GM21515 (cell line): ENCODE data around the gene LMAN2L.

Source experiments
- ATAC-seq: cut with Tn5 transposase; IDR thresholded peaks from one replicate; pipeline ENCODE4 v1.9.1; 2021; ENCODE audit not compliant: unreplicated experiment

Gene LMAN2L

DNA sequence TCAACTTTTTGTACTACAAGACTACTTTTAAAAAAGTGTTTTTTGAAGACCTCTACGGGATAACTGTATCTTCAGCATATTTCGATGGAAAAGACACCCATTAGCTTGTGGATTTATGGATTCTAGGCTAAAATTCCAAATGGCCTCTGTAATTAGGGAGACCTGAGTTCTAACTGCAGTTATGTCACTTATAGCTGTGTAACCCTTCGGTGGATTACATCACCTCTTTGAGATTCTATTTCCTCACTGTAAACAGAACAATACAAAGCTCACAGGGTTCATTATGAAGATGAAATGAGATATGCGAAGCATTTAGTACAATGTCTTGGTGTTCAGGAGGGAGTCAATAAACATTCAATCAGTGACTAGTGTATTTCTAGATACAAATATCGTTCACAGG is 24.2 kb downstream of the LMAN2L start:
- no peak for ATAC-seq

DNA sequence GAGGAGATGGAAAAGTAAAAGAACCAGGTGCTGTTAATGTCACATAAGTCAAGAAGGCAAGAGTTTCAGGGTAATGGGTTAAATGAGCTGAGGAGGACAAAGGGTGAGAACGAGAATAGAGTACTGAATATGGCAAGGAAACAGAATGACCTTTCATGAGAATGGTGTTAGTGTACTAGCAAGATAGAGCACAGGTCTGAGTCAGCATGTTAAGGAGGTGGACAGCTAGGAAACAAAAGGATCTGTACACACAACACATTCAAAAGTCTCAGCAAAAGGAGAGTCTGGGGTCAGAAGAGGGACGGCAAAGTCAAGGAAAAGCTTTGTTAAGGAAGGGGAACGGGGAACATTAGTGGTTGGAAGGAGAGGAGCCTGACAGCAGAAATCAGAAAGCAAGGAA is 28.9 kb downstream of the LMAN2L start:
- no peak for ATAC-seq

DNA sequence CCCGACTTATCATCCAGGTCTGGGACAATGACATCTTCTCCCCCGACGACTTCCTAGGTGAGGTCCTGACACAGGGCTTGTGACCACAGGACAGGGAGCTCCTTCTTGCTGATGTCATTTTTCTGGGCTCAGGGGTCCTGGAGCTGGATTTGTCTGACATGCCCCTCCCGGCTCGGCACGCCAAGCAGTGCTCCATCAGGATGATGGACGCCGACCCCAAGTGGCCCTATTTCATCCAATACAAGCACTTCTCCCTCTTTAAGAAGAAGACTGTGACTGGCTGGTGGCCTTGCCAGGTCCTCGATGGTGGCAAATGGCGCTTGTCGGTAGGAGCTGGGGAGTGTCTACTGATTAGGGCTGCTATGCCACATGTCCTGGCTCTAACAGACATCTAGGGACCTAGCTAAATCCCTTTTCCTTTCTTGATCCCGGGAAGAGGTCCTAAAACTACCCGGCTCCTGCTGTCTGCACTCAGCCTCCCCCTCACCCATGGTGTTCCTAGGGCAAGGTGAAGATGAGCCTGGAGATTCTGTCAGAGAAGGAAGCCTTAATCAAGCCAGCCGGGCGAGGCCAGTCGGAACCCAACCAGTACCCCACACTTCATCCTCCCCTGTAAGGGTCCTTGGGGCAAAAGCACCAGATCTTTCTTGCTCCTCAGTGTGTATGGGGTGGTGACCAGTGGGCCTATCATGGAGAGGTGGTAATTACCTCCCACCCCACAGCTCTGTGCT is 36.7 kb downstream of the LMAN2L start:
- ATAC-seq = no peak

DNA sequence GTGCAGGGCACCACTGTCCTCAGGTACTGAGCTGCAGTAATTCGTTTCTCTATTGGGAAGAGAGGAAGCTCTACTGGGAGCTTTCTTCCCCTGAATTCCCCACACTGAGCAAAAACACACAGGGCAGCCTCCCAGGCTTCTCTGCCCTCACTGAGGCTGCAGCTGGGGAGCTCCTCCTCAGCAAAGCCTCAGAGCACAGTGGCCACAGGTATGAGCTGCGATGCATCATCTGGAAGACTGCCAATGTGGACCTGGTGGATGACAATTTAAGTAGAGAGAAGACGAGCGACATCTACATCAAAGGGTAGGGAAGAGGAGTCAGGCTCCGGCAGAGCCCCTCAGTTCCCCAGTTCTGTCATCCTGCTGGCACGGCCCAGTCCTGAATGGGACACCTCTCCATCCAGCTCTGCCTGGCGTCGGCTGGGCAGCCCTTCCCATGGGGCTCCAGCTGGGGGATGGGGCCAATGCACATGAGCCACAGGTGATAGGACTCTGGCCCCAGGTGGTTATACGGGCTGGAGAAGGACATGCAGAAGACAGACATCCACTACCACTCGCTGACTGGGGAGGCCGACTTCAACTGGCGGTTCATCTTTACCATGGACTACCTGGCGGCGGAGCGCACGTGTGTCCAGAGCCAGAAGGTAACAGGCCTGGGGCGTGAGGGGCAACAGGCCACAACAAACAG is 37.6 kb downstream of the LMAN2L start:
- ATAC-seq = no peak

DNA sequence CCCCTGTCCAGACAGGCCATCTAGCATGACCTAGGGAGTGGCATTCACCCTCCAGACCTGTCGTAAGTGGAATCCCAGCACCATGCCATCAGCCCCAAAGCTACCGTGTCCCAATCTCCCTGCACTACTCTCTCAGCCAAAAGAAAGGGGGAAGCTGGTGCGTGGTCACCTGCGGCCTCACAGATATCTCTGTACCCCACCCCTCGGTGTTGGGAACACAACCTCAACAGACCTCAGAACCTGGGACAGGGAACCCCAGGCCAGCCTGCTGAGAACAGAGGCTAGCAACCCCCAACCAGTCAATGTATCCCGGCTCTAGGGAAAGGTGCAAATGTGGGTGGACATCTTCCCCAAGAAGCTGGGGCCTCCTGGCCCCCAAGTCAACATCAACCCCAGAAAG is 38.2 kb downstream of the LMAN2L start:
- no peak for ATAC-seq

DNA sequence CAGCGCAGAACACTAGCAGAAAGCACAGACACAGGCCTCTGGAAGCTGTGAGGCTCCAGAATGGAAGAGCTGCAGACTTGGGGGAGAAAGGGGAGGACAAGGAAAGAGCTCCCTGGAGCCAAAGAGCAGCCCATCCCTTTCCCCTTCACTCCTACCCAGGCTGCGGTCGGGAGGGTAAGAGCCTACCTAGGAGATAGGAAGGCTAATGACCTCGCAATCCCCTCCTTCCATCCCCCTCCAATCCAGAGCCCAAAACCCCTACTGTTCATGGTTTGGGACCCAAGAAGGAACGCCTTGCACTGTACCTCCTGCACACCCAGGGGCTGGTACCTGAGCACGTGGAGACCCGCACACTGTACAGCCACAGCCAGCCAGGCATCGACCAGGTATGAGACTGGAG is 39.8 kb downstream of the LMAN2L start:
- no peak for ATAC-seq

DNA sequence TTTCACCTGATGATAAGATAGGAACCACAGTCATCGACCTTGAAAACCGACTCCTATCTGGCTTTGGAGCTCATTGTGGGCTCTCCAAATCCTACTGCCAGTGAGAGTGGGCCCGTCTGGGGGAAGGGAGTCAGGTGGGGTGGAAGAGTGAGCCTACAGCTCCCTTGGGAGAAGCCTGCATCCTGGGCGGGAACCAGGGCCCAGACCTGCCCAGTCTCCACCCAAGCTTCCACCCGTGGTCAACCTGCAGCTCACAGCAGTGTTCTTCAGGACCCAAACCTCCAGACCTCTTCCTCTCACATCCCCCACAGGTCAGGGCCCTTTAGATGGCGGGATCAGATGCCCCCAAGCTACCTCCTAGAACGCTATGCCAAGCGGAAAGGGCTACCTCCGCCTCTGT is 40.2 kb downstream of the LMAN2L start:
- no peak for ATAC-seq

DNA sequence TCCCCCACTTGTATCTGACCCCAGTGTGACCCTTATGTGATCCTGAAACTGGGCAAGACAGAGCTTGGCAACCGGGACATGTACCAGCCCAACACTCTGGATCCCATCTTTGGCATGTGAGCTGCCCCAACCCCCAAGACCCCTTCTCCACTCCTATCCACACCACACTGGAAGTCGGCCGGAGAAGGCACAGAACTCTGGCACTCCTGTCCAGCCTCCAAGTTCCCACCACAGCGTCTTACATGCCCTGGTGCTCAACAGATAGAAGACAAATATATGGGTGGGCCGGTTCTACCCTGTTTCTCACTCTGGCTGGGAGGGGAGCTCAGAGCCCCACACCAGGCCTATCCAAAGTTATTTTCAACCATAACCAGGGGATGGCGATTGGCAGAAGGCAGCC is 40.8 kb downstream of the LMAN2L start:
- ATAC-seq = no peak

DNA sequence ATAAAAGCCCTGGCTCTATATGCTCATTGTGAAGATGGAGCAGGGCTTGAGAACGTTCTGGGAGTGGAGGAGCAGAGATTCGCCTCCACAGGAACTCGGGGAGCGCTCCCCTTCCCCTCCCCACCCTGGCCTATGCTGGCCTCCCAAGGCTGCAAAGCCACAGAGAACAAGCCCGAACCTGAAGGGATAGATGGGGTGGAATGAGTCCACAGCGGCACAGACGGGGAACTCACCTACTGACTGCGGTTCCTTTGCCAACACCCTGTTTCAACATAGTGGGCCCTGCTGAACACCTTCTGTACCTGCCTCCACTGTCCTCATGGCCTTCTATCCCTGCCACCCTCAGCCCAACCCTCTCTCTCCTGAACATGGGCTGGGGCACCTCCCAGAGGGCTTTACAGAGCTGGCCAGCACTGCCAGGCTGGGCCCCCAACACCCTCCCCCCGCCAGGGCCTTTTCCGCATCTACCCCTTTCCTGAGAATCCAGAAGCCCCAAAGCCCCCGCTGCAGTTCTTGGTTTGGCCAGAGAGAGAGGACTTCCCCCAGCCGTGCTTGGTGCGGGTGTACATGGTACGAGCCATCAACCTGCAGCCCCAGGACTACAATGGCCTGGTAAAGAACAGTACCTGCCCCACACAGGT is 41.5 kb downstream of the LMAN2L start:
- ATAC-seq = no peak

DNA sequence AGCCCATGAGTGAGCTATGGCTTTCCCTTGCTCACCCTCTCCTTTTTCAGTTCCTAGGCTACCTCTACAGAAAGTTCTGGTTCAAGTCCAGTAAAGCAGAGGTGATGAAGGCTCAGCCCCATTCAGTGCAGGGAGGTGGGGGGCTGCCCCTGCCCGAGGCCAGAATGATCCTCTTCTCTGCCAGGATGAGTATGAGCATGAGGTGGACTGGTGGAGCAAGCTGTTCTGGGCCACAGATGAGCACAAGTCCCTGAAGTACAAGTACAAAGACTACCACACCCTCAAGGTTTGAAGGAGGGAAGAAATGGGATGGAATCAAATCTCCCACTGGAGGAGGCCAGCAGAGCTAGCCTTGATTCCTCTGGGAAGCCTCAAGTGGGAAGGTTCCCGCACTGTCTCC is 42.4 kb downstream of the LMAN2L start:
- ATAC-seq = no peak

DNA sequence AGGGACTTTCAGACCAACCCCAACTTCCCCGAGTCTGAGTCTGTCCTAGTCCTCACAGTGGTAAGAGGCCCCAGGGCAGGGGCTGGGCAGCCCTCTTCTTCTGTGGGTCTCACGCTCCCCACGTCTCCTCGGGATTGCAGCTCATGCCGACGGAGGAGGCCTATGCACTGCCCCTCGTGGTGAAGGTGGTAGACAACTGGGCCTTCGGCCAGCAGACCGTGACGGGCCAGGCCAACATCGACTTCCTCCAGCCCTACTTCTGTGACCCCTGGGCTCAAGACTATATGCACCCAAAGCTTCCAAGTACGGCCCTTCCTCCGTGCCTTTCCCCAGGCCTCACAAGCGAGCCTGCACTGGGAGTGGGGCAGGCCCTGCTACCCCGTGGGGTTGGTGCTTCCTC is 44.3 kb downstream of the LMAN2L start:
- no peak for ATAC-seq

DNA sequence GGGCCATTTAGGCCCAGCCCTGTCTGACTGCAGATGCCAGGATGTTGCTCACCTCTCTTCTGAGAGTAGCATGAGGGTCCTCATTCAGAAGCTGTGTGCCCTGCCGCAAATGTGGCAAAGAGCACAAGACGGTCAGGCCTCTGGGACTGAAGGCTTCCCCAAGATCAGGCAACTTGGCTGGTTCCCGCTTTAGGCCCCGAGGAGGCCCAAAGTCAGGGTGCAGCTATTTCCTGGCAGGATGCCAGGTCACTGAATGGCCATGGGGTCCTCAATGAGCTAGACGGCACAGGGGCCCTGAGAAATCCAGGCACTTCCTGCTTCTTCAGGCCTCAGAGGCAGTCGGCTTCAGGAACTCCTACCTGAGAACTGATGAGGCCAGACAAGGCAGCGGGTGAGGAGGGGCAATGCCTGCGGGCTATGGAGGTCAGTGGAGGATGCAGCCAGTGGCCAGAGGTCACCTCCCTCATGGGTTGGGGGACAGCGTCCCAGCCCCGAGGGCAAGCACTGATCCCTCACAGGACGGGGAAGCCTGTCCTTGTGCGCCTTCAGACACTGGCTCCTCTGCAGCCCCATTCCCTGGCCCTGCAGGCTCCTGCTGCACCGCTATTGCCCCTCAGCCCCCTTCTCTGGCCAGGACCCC is 44.9 kb downstream of the LMAN2L start:
- ATAC-seq = no peak

DNA sequence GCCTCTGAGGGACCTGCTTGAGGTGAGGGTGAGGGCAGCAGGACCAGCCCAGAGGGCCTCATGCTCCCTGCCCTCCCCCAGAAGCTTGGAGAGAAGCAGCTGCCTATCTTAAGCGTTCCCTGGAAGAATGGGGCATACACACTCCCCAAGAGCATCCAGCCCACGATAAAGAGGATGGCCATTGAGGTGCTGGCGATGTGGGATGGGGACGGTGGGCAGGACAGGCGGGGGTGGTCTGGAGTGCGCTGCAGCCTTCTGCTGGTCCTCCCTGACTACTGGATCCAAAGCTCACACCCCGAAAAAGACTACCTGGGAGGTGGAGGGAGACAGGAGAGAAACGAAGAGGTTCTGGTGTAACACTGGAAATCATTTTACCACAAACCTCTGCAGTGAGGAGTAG is 45.6 kb downstream of the LMAN2L start:
- no peak for ATAC-seq

DNA sequence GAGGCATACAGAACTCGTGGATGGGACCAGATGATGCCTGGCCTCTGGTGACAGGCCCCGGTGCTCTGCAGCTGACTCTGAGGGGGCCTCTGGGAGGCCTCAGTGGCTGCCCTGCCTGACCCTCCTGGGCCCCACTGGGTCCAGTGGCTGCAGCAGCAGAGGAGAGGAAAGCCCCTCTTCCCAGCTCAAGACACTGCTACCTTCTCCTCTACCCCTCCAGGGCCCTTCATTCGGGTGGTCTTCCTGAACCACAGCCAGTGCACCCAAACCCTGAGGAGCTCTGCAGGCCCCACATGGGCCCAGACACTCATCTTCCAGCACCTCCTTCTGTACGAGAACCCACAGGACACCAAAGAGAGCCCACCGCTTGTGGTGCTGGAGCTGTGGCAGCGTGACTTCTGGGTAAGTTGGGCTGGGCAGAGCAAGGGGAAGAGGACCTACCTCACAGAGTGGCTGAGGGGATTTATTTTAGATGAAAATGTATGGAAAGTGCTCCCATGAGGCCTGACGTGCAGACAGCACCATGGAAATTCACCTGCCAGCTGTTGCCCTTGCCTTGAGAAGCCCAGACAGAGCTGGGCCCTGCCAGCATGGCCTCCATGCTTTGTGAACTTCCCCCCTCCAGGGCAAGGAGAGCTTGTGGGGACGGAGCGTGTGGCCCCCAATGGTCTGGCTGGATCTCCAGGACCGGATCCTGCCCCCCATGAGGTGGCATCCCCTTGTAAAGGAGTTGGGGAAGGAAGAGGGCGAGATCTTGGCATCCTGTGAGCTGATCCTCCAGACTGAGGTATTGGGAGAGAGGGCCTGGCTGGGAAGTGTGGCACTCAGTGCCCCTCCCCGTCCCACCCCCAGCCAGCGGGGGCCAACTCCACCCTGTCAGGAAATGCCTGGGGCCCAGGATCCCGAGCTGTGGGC is 46.3 kb downstream of the LMAN2L start:
- no peak for ATAC-seq

DNA sequence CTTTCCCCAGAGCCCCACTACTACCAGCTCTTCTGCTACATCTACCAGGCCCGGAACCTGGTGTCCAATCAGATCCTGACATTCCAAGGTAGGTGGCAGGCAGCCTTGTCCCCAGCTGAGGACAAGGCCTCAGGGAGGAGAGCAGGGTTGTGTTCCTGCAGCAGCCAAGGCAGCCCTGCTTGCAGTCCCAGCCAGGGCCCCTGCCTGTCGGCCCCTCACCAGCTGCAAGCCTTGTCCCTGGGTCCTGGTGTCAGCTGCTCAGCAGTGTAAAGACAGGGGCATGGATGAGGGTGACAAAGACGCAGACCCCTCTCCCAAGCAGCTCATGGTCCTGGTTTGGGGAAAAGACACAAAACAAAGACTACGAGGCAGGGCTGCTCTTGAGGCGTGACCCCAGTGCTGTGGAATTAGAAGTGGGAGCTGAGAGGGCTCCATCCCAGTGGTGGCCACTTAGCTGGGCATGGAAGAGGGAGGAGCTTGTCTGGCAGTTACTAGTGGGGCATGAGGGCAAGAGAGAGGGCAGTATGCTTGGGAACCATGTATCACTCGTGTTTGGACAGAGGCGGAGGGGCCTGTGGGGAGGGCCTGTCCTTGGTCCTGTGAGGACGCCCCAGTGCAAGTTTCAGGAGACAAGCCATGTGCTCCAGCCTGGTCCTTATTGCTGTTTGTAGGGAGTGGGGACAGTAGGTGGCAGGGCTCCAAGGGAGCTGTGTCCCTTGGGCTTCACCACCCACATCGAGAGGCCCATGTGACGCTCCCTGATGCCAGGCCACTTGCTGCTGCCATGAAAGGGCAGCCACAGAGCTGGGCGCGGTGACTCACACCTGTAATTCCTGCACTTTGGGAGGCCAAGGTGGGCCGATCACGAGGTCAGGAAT is 47.5 kb downstream of the LMAN2L start:
- no peak for ATAC-seq

DNA sequence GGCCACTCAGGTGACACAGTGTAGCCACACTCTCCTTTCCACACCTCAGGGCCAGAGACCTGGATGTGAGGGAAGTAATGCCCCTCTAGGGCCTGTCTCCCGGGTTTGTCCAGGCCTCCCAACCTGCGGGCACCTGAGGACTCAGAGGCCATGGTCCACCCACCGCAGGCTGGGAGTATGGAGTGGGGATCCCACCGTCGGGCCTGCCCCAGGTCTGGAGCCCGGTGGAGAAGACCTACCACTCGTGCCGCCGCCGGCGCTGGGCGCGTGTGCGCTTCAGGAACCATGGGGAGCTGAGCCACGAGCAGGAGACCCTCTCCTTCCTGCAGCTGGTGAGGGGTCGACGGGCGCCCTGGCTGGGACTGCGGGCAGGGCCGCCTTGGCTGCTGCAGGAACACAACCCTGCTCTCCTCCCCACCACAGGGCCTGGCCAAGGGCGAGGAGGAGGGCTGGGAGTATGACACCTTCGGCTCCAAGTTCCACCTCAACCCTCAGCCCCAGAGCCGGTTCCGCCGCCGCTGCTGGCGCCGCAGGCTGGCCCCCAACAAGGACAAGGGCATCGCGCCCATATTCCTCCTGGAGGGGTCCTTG is 48.7 kb downstream of the LMAN2L start:
- ATAC-seq = no peak

DNA sequence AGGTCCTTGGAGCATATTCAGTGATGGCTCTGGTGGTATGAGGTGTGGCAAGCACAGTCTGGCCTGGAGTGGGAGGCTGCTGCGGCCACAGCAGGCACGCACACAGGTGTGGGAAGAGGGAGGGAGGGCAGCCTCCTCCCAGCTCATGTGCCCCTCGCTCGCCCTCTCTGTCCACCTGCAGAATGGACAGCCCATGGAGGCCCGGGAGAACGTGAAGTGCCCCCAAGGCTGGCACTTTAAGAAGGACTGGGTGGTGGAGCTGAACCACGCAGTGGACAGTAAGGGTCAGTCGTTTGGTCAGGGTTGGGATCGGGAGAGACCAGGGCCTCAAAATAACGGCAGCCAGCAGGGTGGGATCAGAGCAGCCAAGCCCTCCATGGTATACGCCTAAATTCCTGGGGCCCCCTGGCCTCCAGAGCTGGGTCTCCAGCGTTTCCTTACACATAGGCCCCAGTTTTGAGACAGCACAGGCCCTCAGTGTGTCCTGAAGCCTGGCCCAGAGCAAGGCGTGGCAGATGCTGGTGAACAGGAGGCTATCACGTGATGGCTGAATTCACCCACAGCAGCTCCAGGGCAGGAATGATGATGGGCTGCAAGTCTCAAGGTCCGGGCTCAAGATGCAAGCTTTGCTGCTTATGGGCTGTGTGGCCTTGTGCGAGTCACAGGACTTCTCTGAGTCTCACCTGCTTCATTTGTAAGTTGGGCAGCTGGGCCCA is 49.4 kb downstream of the LMAN2L start:
- no peak for ATAC-seq

DNA sequence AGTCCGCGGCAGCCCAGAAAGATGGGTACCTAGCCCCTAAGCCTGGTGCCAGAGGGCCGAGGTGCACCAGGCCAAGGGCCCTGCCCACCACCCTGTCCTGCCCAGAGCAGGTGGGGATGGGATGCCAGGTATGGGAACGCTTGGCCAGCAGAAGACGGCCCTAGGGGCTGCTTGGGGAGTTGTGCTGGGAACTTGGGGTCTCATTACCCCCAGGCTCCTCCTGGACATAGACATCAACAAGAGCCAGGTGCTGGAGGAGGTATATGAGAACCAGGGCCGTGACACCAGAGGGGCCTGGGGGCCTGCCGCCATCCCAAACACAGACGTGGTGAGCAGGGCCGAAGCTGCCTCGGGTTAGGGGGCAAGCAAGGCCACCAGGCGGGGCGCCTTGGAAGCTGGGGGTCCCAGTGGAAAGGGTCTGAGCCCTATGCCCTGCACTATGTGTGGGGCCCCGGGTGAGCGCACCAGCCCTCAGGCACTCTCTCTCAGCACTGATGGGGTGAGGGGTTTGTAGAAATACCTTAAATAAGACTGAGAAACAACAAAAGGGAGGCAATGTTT is 50.4 kb downstream of the LMAN2L start:
- ATAC-seq = no peak
